Type B pancreatic cell (in vitro differentiated cells): ENCODE measurements around the gene ZNF148. TPM values are rescaled to one million over a fixed set of nuclear protein-coding genes. Genes with fewer than 3 reads are reported as not detected.
"Not testable (repeated sequence)": the region's sequence is repeated elsewhere in the genome, so short reads cannot be mapped to it uniquely, and the experiment has no call there.

Experiments
- DNase-seq: peaks from one replicate; pipeline ENCODE4 v3.0.0; 2021; ENCODE audit warnings: mixed read lengths; ENCODE audit not compliant: unreplicated experiment; ENCODE audit errors: extremely low spot score
- H3K27ac Mint-ChIP-seq: 2 replicates; pipeline ENCODE4 v1.8.0; 2021; ENCODE audit warnings: mild to moderate bottlenecking, mixed read lengths
- H3K27me3 Mint-ChIP-seq: 2 replicates; pipeline ENCODE4 v1.8.0; 2021; ENCODE audit warnings: mixed read lengths
- H3K36me3 Mint-ChIP-seq: 2 replicates; pipeline ENCODE4 v1.8.0; 2021; ENCODE audit warnings: mixed read lengths
- H3K4me1 Mint-ChIP-seq: one replicate; pipeline ENCODE4 v1.8.0; 2021; ENCODE audit warnings: mixed read lengths; ENCODE audit not compliant: unreplicated experiment
- H3K4me3 Mint-ChIP-seq: 2 replicates; pipeline ENCODE4 v1.8.0; 2021; ENCODE audit warnings: mild to moderate bottlenecking, mixed read lengths
- H3K9me3 Mint-ChIP-seq: 2 replicates; pipeline ENCODE4 v1.8.0; 2021; ENCODE audit warnings: mixed read lengths
- CTCF ChIP-seq: fragments of 200-600 bp; sonication (generic); conservative IDR thresholded peaks from 2 replicates; pipeline ENCODE4 v1.5.0; 2021; ENCODE audit warnings: antibody characterized with exemption, mild to moderate bottlenecking
- total RNA-seq: library from RNA; stranded (reverse); gene quantifications from 2 replicates; pipeline ENCODE4 v1.2.1, GENCODE V29; 2021; ENCODE audit warnings: low replicate concordance

The ZNF148 gene
- total RNA-seq, 1 donor from 2014 or later = 46.4 TPM

GRCh38 chr3:125349055-125349454, 26.1 kb downstream of the ZNF148 start:
- Mint-ChIP-seq H3K9me3 (peaks cover 6% of the 10 kb centered on the region), H3K27ac (peak overlapping the region; percentile 26), H3K27me3 (no peaks in the 10 kb centered on the region), H3K4me3 (no peak overlapping the region), H3K36me3 (peaks cover 60% of the 10 kb centered on the region), H3K4me1 (no peaks in the 10 kb centered on the region)
- DNase-seq = no peak
- no peak for TF ChIP-seq CTCF

- H3K27me3 Mint-ChIP-seq, H3K4me1 Mint-ChIP-seq, H3K4me3 Mint-ChIP-seq, DNase-seq, H3K27ac Mint-ChIP-seq: not testable (repeated sequence)
- peaks cover 46% of the 10 kb centered on the region for H3K36me3 Mint-ChIP-seq
- H3K9me3 Mint-ChIP-seq = peaks cover 20% of the 10 kb centered on the region
These were observed 31.8 kb downstream of the ZNF148 start for GRCh38 chr3:125343367-125343766.

GRCh38 chr3:125340121-125340520, 35.0 kb downstream of the ZNF148 start:
- Mint-ChIP-seq H3K27me3 (no peaks in the 10 kb centered on the region), H3K4me1 (peaks cover 7% of the 10 kb centered on the region), H3K9me3 (peaks cover 14% of the 10 kb centered on the region), H3K27ac (no peak overlapping the region), H3K4me3 (no peak overlapping the region), H3K36me3 (peaks cover 33% of the 10 kb centered on the region)
- no peak for DNase-seq
- no peak for TF ChIP-seq CTCF

- no peak for DNase-seq
- TF ChIP-seq CTCF = no peak
- Mint-ChIP-seq H3K4me1 (peaks cover 7% of the 10 kb centered on the region), H3K4me3 (no peak overlapping the region), H3K9me3 (peaks cover 15% of the 10 kb centered on the region), H3K27me3 (no peaks in the 10 kb centered on the region), H3K27ac (no peak overlapping the region), H3K36me3 (peaks cover 30% of the 10 kb centered on the region)
These were observed 37.6 kb downstream of the ZNF148 start for GRCh38 chr3:125337506-125337905.

- Mint-ChIP-seq H3K9me3 (peaks cover 9% of the 10 kb centered on the region), H3K4me3 (no peak overlapping the region), H3K36me3 (peaks cover 19% of the 10 kb centered on the region), H3K27me3 (no peaks in the 10 kb centered on the region), H3K4me1 (peaks cover 7% of the 10 kb centered on the region), H3K27ac (no peak overlapping the region)
- no peak for DNase-seq
- TF ChIP-seq CTCF = no peak
These were observed 40.2 kb downstream of the ZNF148 start for GRCh38 chr3:125334675-125335560.

GRCh38 chr3:125332504-125332903, 42.6 kb downstream of the ZNF148 start:
- peaks cover 4% of the 10 kb centered on the region for H3K9me3 Mint-ChIP-seq
- no peak overlapping the region for H3K27ac Mint-ChIP-seq
- peaks cover 11% of the 10 kb centered on the region for H3K36me3 Mint-ChIP-seq
- peaks cover 6% of the 10 kb centered on the region for H3K4me1 Mint-ChIP-seq
- no peak for DNase-seq
- H3K27me3 Mint-ChIP-seq = no peaks in the 10 kb centered on the region
- no peak overlapping the region for H3K4me3 Mint-ChIP-seq
- no peak for TF ChIP-seq CTCF
